Femur (tissue), 1 donor: ENCODE data around the gene TIPARP.

Experiments used
- DNase-seq: peaks from one replicate; pipeline ENCODE4 v3.0.0-alpha.2; 2017

TIPARP gene

DNA sequence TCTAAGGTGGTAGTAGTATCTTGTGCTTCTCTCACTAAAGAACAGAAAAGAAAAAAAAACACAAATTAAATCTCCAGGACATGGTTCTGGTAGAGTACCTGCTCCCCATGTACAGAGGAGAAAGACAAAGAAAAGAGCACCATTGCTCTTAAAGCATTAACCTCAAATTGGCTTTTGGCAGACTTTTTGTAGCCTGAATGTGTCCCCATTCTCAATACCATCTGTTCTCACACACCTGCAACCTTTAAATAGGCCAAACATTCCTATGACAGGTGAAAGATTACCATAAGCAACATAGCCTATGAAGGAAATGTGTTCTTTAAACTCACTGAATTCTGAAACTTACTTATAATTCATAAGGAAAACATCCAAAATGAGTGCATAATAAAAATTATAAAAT lies 68.0 kb downstream of the TIPARP start:
- DNase-seq = no peak

- no peak for DNase-seq
These were observed 69.5 kb downstream of the TIPARP start for GRCh38 chr3:156743859-156744258.

- DNase-seq = no peak
These were observed 70.2 kb downstream of the TIPARP start for GRCh38 chr3:156744631-156745030.

GRCh38 chr3:156745766-156746165 lies 71.4 kb downstream of the TIPARP start:
- no peak for DNase-seq

- DNase-seq = no peak
These were observed 72.7 kb downstream of the TIPARP start for GRCh38 chr3:156747046-156747445.

GRCh38 chr3:156749244-156749643 lies 74.9 kb downstream of the TIPARP start:
- DNase-seq = no peak

DNA sequence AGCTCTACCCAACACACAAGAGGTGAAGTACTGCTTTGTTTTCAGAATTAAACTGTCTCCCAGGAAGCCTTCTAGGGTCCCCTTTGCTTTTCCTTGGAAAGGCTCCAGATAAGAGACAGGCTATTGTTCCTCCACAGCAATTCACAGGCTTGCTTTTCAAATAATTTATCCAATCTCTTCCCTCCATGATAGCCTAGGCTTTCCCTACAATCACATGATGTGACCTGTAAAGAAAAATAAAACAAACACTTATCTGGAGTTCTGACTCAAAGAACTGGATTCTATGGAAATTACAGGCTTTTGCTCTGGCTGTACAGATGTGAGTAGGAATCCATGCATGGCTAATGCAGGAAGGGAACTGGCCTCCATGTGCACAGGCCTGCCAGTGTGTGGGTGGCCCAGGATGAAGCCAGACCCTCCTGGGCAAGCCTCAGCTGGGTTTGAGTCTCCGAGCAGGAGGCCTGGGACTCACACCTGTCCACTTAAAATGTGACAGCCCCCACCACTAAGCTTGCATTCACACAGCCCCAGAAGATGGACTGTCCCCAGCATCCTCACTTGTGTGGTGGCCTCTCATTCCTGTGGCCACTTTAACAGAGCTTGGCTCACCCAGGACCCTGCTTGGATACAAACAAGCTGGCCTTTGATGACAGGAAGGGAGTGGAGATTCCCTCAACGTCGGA lies 75.9 kb downstream of the TIPARP start:
- no peak for DNase-seq

DNA sequence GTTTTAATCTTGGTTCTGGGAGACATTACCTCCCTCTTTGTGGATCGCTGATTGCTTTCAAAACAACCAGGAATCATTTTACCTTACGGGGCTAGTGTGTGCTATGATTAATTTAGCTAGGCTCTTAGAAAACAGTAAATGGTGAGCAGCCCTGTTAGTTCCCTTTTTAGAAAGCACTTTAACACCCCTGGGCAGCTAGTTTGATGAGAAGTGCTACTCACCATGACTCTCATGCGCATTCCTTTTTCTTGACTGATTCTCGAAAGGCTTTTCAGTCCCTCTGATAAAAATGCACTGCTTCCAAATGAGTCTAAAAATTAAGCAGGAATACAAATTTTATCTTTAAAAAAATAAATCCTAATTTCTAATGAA lies 76.5 kb downstream of the TIPARP start:
- no peak for DNase-seq

- peak; percentile 78 for DNase-seq
These were observed 77.2 kb downstream of the TIPARP start for GRCh38 chr3:156751461-156752025.
